GM23248 (cell line): ENCODE measurements around the gene SLAMF7.

Source experiments
- EZH2 ChIP-seq: fragments of 200-600 bp; sonication (generic); IDR thresholded peaks from 2 replicates; pipeline ENCODE4 v1.6.1; 2018; ENCODE audit warnings: antibody characterized with exemption, mild to moderate bottlenecking; ENCODE audit not compliant: insufficient read depth, poor library complexity, severe bottlenecking
- EZH2phosphoT487 ChIP-seq: fragments of 200-600 bp; sonication (generic); IDR thresholded peaks from 2 replicates; pipeline ENCODE4 v1.6.1; 2018; ENCODE audit warnings: antibody characterized with exemption, moderate library complexity, mild to moderate bottlenecking, low read depth; ENCODE audit not compliant: insufficient read depth

DNA sequence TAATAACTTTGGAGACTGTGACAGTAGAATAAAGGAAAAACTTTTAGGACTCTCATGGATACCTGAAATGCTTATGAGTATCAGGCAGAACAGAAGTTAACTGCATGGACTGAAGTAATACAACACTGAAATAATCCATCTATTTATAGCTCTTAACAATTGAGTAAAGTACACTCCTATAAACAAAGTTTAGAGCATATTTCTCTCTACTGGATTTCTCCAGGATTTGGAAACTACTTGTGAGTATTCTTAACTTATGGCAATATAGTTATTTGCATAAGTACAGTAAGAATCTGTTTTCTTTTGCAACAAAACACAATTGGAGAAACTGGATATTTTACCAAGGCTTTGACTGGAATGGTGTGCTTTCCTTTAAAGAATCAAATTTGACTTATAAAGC is 17.6 kb upstream of the SLAMF7 start:
- TF ChIP-seq EZH2phosphoT487 (no peak), EZH2 (no peak)
